ENCODE measurements around the gene ZFYVE28. TPM values are rescaled to one million over a fixed set of nuclear protein-coding genes. Genes with fewer than 3 reads are reported as not detected.

The ZFYVE28 gene
- total and polyA plus RNA-seq, 2 of the 8 experiments (the other 6 are each of a cell fraction or from before 2014, with no cell fraction given): 1.7 to 4.9 TPM

GRCh38 chr4:2251073-2251794, 167.2 kb downstream of the ZFYVE28 start:
- TF ChIP-seq SIN3A (conservative IDR thresholded peaks at IDR 0.05 in 1 of 2, IDR thresholded peaks at IDR 0.05 in 1 of 2; ENCODE audit: low read depth in 1 of 2, low read length in 2 of 2): no peak
- TF ChIP-seq TCF12 (IDR thresholded peaks at IDR 0.05; ENCODE audit: low read depth, low read length): no peak
- no peak for TF ChIP-seq BRCA1 (IDR thresholded peaks at IDR 0.05; ENCODE audit: low read depth, low read length)
- no peak for TF ChIP-seq TBP (IDR thresholded peaks at IDR 0.05; ENCODE audit: low read depth, low read length)
- TF ChIP-seq CBX8 (IDR thresholded peaks at IDR 0.05; ENCODE audit: borderline replicate concordance, low read depth, low read length): no peak
- TF ChIP-seq CHD2 (IDR thresholded peaks at IDR 0.05; ENCODE audit: low read length): no peak
- no peak for TF ChIP-seq CEBPB (IDR thresholded peaks at IDR 0.05; ENCODE audit: low read depth, low read length)
- TF ChIP-seq GABPA (IDR thresholded peaks at IDR 0.05; ENCODE audit: borderline replicate concordance, insufficient read depth, low read length): no peak
- TF ChIP-seq HDAC6 (IDR thresholded peaks at IDR 0.05; ENCODE audit: low read depth, low read length): no peak
- Histone ChIP-seq H4K8ac (ENCODE audit: extremely low read depth, insufficient read depth, low read length) (no peak overlapping the region), H2BK120ac (replicated peaks; ENCODE audit: low read depth, low read length) (no peak overlapping the region), H3K23me2 (ENCODE audit: low read depth, low read length) (no peaks in the 10 kb centered on the region), H3K4me1 (replicated peaks in 1 of 4; ENCODE audit: control insufficient read depth in 3 of 4, insufficient read depth in 4 of 4, low read length in 3 of 4) (0 out of 7 replicates have a peak, but pooled peaks cover 0 to 4% (median 0%) of the 10 kb centered on the region in 4 experiments), H3K18ac (ENCODE audit: extremely low read depth, low read length) (no peak overlapping the region), H3K36me3 (ENCODE audit: control insufficient read depth in 2 of 4, insufficient read depth in 4 of 4, low read length in 3 of 4) (peaks cover 0 to 5% (median 2%) of the 10 kb centered on the region in 4 experiments; a peak in 2 of 8 replicates), H3K9ac (replicated peaks in 1 of 4; ENCODE audit: extremely low read depth in 1 of 4, low read depth in 3 of 4, low read length in 3 of 4) (no peak overlapping the region), H3K4me3 (ENCODE audit: extremely low read depth in 1 of 4, insufficient read depth in 2 of 4, low read depth in 3 of 4, low read length in 4 of 4) (no peak overlapping the region), H4K5ac (ENCODE audit: insufficient read length, low read depth, low read length) (no peak overlapping the region), H3K23ac (ENCODE audit: insufficient read length) (no peak overlapping the region), H3K79me2 (ENCODE audit: control insufficient read depth in 1 of 2, insufficient read depth in 2 of 2, low read length in 2 of 2) (no peaks in the 10 kb centered on the region), H3K9me3 (ENCODE audit: insufficient read depth in 2 of 2, low read depth in 1 of 2, low read length in 1 of 2) (no peaks in the 10 kb centered on the region), H2BK12ac (ENCODE audit: low read depth, low read length) (no peak overlapping the region), H2AK5ac (ENCODE audit: low read depth, low read length) (no peak overlapping the region), H3K4me2 (ENCODE audit: insufficient read depth in 1 of 2, low read depth in 2 of 2, low read length in 2 of 2) (no peak overlapping the region), H4K91ac (replicated peaks; ENCODE audit: insufficient read length, low read length) (no peak overlapping the region), H2BK20ac (ENCODE audit: low read length) (no peak overlapping the region), H3K79me1 (ENCODE audit: low read depth, low read length) (no peaks in the 10 kb centered on the region), H2BK15ac (ENCODE audit: low read length) (no peak overlapping the region), H3K27me3 (replicated peaks in 1 of 4; ENCODE audit: control insufficient read depth in 3 of 4, extremely low read depth in 1 of 4, insufficient read depth in 3 of 4, low read length in 3 of 4) (no peaks in the 10 kb centered on the region), H2BK5ac (ENCODE audit: low read depth, low read length) (no peak overlapping the region), H4K20me1 (replicated peaks in 1 of 2; ENCODE audit: control insufficient read depth in 1 of 2, insufficient read depth in 2 of 2, low read length in 2 of 2) (peaks cover 0 to 5% of the 10 kb centered on the region in 2 experiments), H3K14ac (ENCODE audit: insufficient read length) (no peak overlapping the region), H2AFZ (ENCODE audit: low read length) (no peak overlapping the region), H3K4ac (replicated peaks; ENCODE audit: insufficient read length, low read depth, low read length) (no peak overlapping the region), H3K27ac (ENCODE audit: low read depth, low read length) (no peak overlapping the region), H3K56ac (replicated peaks; ENCODE audit: insufficient read length, low read depth, low read length) (no peak overlapping the region)
- DNase-seq (ENCODE audit: low read depth in 1 of 2, low spot score in 2 of 2) (no peak), FAIRE-seq (no peak)
- WGBS, 2 experiments (ENCODE audit: extremely low coverage in 1 of 2, insufficient coverage in 1 of 2, insufficient read length in 1 of 2, insufficient replicate concordance in 2 of 2, low coverage in 1 of 2, low lambda C conversion rate in 2 of 2, missing lambda C conversion rate in 1 of 2): 85% methylated on average over 25 of the region's 25 CpGs; no CpG with 5 or more reads in 1 of the 2 experiments
- CTCF ChIA-PET (ENCODE audit: partially characterized antibody): interaction anchor here (0.6 to 1.5 kb wide), 4 partner anchors 15 to 202 kb away, joined by 3 to 4 read pairs (median 4); no protein-coding TSS in a partner anchor
- POLR2A ChIA-PET (ENCODE audit: partially characterized antibody): interaction anchor here (0.8 kb wide), 2 partner anchors 9 to 12 kb away, joined by 3 read pairs; partner anchors contain the start of genes HAUS3 and POLN

Measured in H1 (cell line).